ENCODE data around the gene GTPBP2. TPM values are rescaled to one million over a fixed set of nuclear protein-coding genes. Genes with fewer than 3 reads are reported as not detected.

The GTPBP2 gene
- total RNA-seq, 1 donor from 2014 or later = 81.4 TPM

DNA sequence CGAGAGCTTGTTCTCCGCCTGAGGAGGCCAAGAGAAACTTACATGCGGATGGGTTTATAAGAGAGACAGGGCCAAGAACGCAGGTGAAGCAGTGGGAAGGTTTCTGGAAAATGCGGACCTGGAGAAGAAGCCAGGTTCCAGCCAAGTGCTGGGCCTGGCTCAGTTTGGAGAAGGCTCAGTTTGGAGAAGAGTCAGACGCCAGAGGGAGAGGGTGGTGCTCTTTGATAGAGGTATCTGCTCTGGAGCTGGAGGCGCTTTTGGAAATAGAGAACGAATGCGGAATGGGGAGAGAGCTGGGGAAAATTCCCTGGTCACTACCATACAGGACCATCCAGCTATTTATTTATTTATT is 16.5 kb upstream of the GTPBP2 start:
- peak overlapping the region; percentile 16 for H3K27ac Mint-ChIP-seq

DNA sequence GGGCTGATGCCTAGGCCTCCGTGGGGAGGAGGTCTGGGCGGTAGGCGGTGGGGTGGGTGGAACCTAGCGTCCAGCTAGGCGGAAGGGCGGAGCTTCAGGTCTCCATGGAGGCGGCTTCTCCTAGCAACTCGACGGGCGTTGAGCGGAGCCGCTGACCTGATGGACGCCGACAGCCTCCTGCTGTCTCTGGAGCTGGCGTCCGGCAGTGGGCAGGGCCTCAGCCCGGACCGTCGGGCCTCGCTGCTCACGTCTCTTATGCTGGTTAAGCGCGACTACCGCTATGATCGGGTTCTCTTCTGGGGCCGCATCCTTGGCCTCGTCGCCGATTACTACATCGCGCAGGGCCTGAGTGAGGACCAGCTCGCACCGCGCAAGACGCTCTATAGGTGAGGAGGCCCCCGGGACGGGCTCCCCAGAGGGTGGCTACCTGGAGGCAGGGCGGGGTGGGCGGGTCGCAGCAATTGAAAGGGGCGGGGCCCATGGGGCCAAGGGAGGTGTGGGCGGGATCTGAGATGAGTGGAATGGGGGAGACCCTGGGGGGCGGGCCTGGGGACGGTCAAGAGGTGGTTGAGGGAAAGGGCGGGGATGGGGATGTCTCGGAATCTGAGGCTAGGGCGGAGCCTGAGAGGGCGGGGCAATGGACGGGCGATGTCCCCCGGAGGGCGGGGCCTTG is 16.0 kb upstream of the GTPBP2 start, which contains the start of gene RSPH9:
TSS of gene RSPH9 (plus strand) at position 97 of the 673 bp plus-strand sequence. CDS start at position 160, 63 bp downstream.
- ChIA-PET POLR2A (interaction anchor here (0.6 to 2.6 kb wide), 5 partner anchors 9 to 128 kb away, joined by 3 to 10 read pairs (median 6); partner anchors contain the start of genes GTPBP2 and MAD2L1BP), CTCF (interaction anchor here (1.0 to 1.7 kb wide), 5 partner anchors 16 to 622 kb away, joined by 3 to 5 read pairs (median 4); partner anchors contain the start of gene GTPBP2)
- Mint-ChIP-seq H3K27ac (peak within 1 kb of the TSS; percentile 24), H3K9me3 (no peaks in the 10 kb centered on the region), H3K36me3 (ENCODE audit: low read depth) (peaks cover 18% of the 10 kb centered on the region), H3K4me1 (peaks cover 11% of the 10 kb centered on the region), H3K4me3 (peak within 1 kb of the TSS; percentile 87), H3K27me3 (no peaks in the 10 kb centered on the region)
- intact Hi-C loops (cut with micrococcal nuclease) = loop anchor here (1.0 to 2.0 kb wide), 3 partner anchors 9 to 36 kb away; partner anchors contain the start of gene GTPBP2
- ATAC-seq (ENCODE audit: low read depth) (peak; percentile 92), DNase-seq (peak; percentile 72)
- no peak for TF ChIP-seq CTCF (IDR thresholded peaks at IDR 0.05)

More for the DNA sequence above, 16.5 kb upstream of the GTPBP2 start:
- Mint-ChIP-seq H3K9me3 (no peaks in the 10 kb centered on the region), H3K4me3 (peak overlapping the region; percentile 87), H3K36me3 (ENCODE audit: low read depth) (peaks cover 13% of the 10 kb centered on the region), H3K27me3 (no peaks in the 10 kb centered on the region), H3K4me1 (peaks cover 11% of the 10 kb centered on the region)
- TF ChIP-seq CTCF (IDR thresholded peaks at IDR 0.05) = no peak
- peak; percentile 7 for ATAC-seq (ENCODE audit: low read depth)
- POLR2A ChIA-PET = interaction anchor here (1.0 to 2.6 kb wide), 4 partner anchors 10 to 128 kb away, joined by 3 to 10 read pairs (median 6); partner anchors contain the start of genes GTPBP2 and MAD2L1BP
- CTCF ChIA-PET = interaction anchor here (1.0 to 1.7 kb wide), 3 partner anchors 16 to 123 kb away, joined by 3 to 5 read pairs (median 4); partner anchors contain the start of gene GTPBP2
- intact Hi-C loops (cut with micrococcal nuclease) = loop anchor here (1.0 to 2.0 kb wide), 3 partner anchors 9 to 37 kb away; partner anchors contain the start of gene GTPBP2
- no peak for DNase-seq

GRCh38 chr6:43639984-43640800 is 11.1 kb upstream of the GTPBP2 start:
- Mint-ChIP-seq H3K4me3 (no peak overlapping the region), H3K4me1 (peaks cover 40% of the 10 kb centered on the region), H3K36me3 (ENCODE audit: low read depth) (peaks cover 49% of the 10 kb centered on the region), H3K9me3 (no peaks in the 10 kb centered on the region), H3K27me3 (no peaks in the 10 kb centered on the region), H3K27ac (no peak overlapping the region)
- POLR2A ChIA-PET = interaction anchor here (1.0 to 2.0 kb wide), 2 partner anchors 10 to 11 kb away, joined by 3 to 13 read pairs; partner anchors contain the start of gene GTPBP2
- ATAC-seq (ENCODE audit: low read depth) = no peak
- no peak for TF ChIP-seq CTCF (IDR thresholded peaks at IDR 0.05)
- CTCF ChIA-PET = no interaction called here
- intact Hi-C loops (cut with micrococcal nuclease) = no loop called here
- no peak for DNase-seq

DNA sequence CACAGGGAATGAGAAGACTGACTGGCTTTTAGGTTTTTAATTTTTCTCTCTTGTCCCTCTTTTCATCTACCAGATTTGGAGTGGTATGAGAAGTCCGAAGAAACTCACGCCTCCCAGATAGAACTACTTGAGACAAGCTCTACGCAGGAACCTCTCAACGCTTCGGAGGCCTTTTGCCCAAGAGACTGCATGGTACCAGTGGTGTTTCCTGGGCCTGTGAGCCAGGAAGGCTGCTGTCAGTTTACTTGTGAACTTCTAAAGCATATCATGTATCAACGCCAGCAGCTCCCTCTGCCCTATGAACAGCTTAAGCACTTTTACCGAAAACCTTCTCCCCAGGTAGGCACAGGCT is 7.2 kb upstream of the GTPBP2 start:
- Mint-ChIP-seq H3K4me1 (peaks cover 44% of the 10 kb centered on the region), H3K4me3 (peak overlapping the region; percentile 98), H3K9me3 (no peaks in the 10 kb centered on the region), H3K36me3 (ENCODE audit: low read depth) (peaks cover 40% of the 10 kb centered on the region), H3K27ac (peak overlapping the region; percentile 96), H3K27me3 (no peaks in the 10 kb centered on the region)
- POLR2A ChIA-PET = interaction anchor here (0.7 to 2.1 kb wide), 6 partner anchors 9 to 611 kb away, joined by 3 to 12 read pairs (median 4); partner anchors contain the start of genes HSP90AB1, KLC4, MRPL2 and RSPH9
- TF ChIP-seq CTCF (IDR thresholded peaks at IDR 0.05) = no peak
- DNase-seq (no peak), ATAC-seq (ENCODE audit: low read depth) (peak; percentile 5)
- intact Hi-C loops (cut with micrococcal nuclease) = loop anchor here (1.0 kb wide), 1 partner anchor 9 kb away; the partner anchor contains the start of gene RSPH9
- CTCF ChIA-PET = interaction anchor here (0.8 kb wide), 1 partner anchor 79 kb away, joined by 4 read pairs; no protein-coding TSS in a partner anchor
